Measurements from ENCODE around the gene PRSS56. TPM values are rescaled to one million over a fixed set of nuclear protein-coding genes. Genes with fewer than 3 reads are reported as not detected.

PRSS56 gene
- polyA plus RNA-seq, 4 donors = not detected

DNA sequence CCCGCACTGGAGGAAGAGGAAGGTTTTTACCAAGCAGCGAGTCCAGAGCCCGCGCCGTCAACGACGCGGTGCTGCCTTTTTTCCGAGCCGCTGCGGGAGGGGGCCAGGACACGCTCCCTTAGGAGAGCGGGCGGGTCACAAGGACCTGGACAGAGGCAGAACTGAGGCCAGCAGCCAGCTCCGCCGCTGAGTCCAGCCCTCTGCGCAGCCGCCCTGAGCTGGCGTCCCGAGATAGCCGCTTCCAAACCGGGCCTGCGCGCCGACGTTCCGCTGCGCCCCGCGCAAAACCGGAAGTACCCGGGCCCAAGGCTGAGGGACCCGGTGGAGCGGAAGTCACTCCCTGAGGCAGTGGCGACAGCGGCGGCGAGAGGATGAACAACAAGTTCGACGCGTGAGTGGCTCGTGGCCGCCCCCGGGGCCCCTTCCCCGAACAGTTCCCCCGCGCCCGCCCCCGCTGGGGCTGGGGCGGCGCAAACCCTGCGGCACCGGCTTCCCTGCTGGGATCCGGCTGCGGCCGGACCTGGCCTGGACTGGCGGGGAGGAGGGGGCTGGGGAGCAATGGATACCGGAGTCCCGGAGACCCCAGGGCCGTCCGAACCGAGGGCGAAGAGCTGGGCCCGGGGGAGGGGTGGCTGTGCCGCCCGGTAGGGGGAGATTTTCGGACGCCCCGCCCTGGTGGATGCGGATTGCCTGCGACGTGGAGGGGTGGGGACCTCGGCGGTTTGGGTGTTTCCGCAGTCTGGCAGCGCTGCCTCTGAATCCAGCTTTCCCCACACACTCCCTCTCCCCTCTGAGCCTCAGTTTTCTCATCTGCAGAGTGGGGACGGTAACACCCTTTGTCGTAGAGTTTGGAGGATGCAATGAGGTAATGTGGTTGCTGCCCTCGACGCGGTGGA, 30.4 kb downstream of the PRSS56 start, which contains the start of the genes EIF4E2 and TIGD1:
TSS of gene EIF4E2 (plus strand) at position 336 of the 896 bp plus-strand sequence. CDS start at position 372, 36 bp downstream.
TSS of gene TIGD1 (minus strand) at position 204 of the 896 bp plus-strand sequence. CDS start 675 bp downstream, outside the sequence.
- Histone ChIP-seq H3K4me1 (ENCODE audit: control insufficient read depth in 3 of 3, insufficient read depth in 2 of 3, low read depth in 1 of 3, low read length in 2 of 3) (peaks cover 2 to 11% (median 5%) of the 10 kb centered on the region in 3 donors), H3K9me3 (ENCODE audit: control insufficient read depth in 2 of 2, insufficient read depth in 1 of 2, low read depth in 1 of 2, low read length in 1 of 2) (peaks cover 0 to 24% of the 10 kb centered on the region in 2 donors), H3K4me3 (ENCODE audit: low read depth in 1 of 3, low read length in 3 of 3) (peak within 1 kb of the TSS; percentile 70 to 97 (median 80)), H3K36me3 (ENCODE audit: control insufficient read depth in 3 of 3, insufficient read depth in 2 of 3, low read depth in 1 of 3, low read length in 3 of 3) (peaks cover 0 to 18% (median 3%) of the 10 kb centered on the region in 3 donors), H3K27ac (ENCODE audit: low read depth in 1 of 3, low read length in 2 of 3) (peak within 1 kb of the TSS; percentile 81 to 98 (median 92)), H3K27me3 (ENCODE audit: control insufficient read depth in 3 of 3, insufficient read depth in 3 of 3, low read length in 3 of 3) (no peaks in the 10 kb centered on the region)
- peak; percentile 93 to 98 for DNase-seq
- WGBS, 3 donors = 0 to 1% (median 0%) methylated on average over 69 to 81 of the region's 81 CpGs
- no peak for FAIRE-seq

- peaks cover 0 to 21% of the 10 kb centered on the region in 2 donors for H3K9me3 ChIP-seq (ENCODE audit: control insufficient read depth in 2 of 2, insufficient read depth in 1 of 2, low read depth in 1 of 2, low read length in 1 of 2)
- H3K4me1 ChIP-seq (ENCODE audit: control insufficient read depth in 3 of 3, insufficient read depth in 2 of 3, low read depth in 1 of 3, low read length in 2 of 3) = peaks cover 2 to 11% (median 5%) of the 10 kb centered on the region in 3 donors
- no peaks in the 10 kb centered on the region for H3K27me3 ChIP-seq (ENCODE audit: control insufficient read depth in 3 of 3, insufficient read depth in 3 of 3, low read length in 3 of 3)
- WGBS, 3 donors = 3 to 12% (median 10%) methylated on average over 7 of the region's 7 CpGs
- DNase-seq = no peak
- peak overlapping the region; percentile 70 to 97 (median 80) for H3K4me3 ChIP-seq (ENCODE audit: low read depth in 1 of 3, low read length in 3 of 3)
- peaks cover 0 to 14% (median 6%) of the 10 kb centered on the region in 3 donors for H3K36me3 ChIP-seq (ENCODE audit: control insufficient read depth in 3 of 3, insufficient read depth in 2 of 3, low read depth in 1 of 3, low read length in 3 of 3)
- H3K27ac ChIP-seq (ENCODE audit: low read depth in 1 of 3, low read length in 2 of 3) = peak overlapping the region; percentile 81 to 98 (median 92)
- no peak for FAIRE-seq
Observed at GRCh38 chr2:232551250-232551638, 31.1 kb downstream of the PRSS56 start.

GRCh38 chr2:232551776-232552175, 31.6 kb downstream of the PRSS56 start:
- Histone ChIP-seq H3K9me3 (ENCODE audit: control insufficient read depth in 2 of 2, insufficient read depth in 1 of 2, low read depth in 1 of 2, low read length in 1 of 2) (peaks cover 0 to 17% of the 10 kb centered on the region in 2 donors), H3K4me1 (ENCODE audit: control insufficient read depth in 3 of 3, insufficient read depth in 2 of 3, low read depth in 1 of 3, low read length in 2 of 3) (peaks cover 2 to 11% (median 5%) of the 10 kb centered on the region in 3 donors), H3K36me3 (ENCODE audit: control insufficient read depth in 3 of 3, insufficient read depth in 2 of 3, low read depth in 1 of 3, low read length in 3 of 3) (peaks cover 0 to 12% (median 10%) of the 10 kb centered on the region in 3 donors), H3K27me3 (ENCODE audit: control insufficient read depth in 3 of 3, insufficient read depth in 3 of 3, low read length in 3 of 3) (no peaks in the 10 kb centered on the region), H3K4me3 (ENCODE audit: low read depth in 1 of 3, low read length in 3 of 3) (peak overlapping the region; percentile 70 to 97 (median 80)), H3K27ac (ENCODE audit: low read depth in 1 of 3, low read length in 2 of 3) (no peak overlapping the region)
- 93 to 96% (median 96%) methylated on average over 4 of the region's 4 CpGs for WGBS, 3 donors
- DNase-seq (no peak), FAIRE-seq (no peak)

DNA sequence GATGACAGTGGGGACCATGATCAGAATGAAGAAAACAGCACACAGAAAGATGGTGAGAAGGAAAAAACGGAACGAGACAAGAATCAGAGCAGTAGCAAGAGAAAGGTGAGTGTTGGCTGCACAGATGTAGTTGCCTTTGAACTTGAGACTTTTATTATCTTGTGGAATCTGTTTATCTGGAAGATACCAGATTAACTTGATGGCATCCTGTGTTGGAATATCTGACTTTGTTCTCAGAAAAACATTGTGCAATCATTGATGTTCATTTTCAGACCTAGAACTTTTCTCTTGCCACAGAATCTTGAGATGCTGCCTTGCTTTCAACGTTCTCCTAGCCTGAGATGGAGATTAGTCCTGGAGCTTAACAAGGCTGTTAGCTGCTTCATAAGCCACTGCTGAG, 36.2 kb downstream of the PRSS56 start:
- Histone ChIP-seq H3K9me3 (ENCODE audit: control insufficient read depth in 2 of 2, insufficient read depth in 1 of 2, low read depth in 1 of 2, low read length in 1 of 2) (no peaks in the 10 kb centered on the region), H3K27ac (ENCODE audit: low read depth in 1 of 3, low read length in 2 of 3) (no peak overlapping the region), H3K27me3 (ENCODE audit: control insufficient read depth in 3 of 3, insufficient read depth in 3 of 3, low read length in 3 of 3) (no peaks in the 10 kb centered on the region), H3K36me3 (ENCODE audit: control insufficient read depth in 3 of 3, insufficient read depth in 2 of 3, low read depth in 1 of 3, low read length in 3 of 3) (peaks cover 10 to 22% (median 22%) of the 10 kb centered on the region in 3 donors), H3K4me3 (ENCODE audit: low read depth in 1 of 3, low read length in 3 of 3) (no peak overlapping the region), H3K4me1 (ENCODE audit: control insufficient read depth in 3 of 3, insufficient read depth in 2 of 3, low read depth in 1 of 3, low read length in 2 of 3) (peaks cover 2 to 4% (median 4%) of the 10 kb centered on the region in 3 donors)
- WGBS, 3 donors = 73 to 89% (median 82%) methylated on average over 3 of the region's 3 CpGs
- no peak for FAIRE-seq
- DNase-seq = no peak

DNA sequence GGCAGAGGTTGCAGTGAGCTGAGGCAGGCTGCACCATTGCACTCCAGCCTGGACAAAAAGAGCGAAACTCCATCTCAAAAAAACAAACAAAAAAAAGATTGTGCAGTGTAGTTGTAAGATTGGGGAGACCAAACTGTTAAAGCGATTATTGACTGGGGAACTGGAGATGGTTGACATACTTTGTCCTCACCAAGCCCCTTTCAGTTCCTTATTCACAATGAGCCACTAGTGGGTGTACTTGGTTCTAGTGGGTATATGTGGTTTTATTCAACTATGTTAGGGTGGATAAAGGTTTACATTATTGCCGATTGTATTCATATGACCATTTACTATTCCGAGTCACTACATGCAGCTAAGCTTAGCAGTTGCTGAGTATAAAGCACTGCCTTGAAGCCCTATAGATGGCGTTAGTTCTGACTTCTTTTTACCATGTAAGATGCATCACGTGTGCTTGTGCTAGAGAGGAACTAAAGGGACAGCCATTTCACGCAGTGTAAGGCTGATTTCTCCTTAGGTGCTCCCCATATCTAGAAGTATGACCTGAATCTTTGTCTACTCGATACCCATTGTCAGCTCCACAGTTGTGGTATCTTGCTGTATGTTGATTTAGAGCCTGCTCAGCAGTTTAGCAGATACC, 42.4 kb downstream of the PRSS56 start:
- Histone ChIP-seq H3K27me3 (ENCODE audit: control insufficient read depth in 3 of 3, insufficient read depth in 3 of 3, low read length in 3 of 3) (no peaks in the 10 kb centered on the region), H3K9me3 (ENCODE audit: control insufficient read depth in 2 of 2, insufficient read depth in 1 of 2, low read depth in 1 of 2, low read length in 1 of 2) (no peaks in the 10 kb centered on the region), H3K27ac (ENCODE audit: low read depth in 1 of 3, low read length in 2 of 3) (no peak overlapping the region), H3K4me1 (ENCODE audit: control insufficient read depth in 3 of 3, insufficient read depth in 2 of 3, low read depth in 1 of 3, low read length in 2 of 3) (no peaks in the 10 kb centered on the region), H3K4me3 (ENCODE audit: low read depth in 1 of 3, low read length in 3 of 3) (no peak overlapping the region), H3K36me3 (ENCODE audit: control insufficient read depth in 3 of 3, insufficient read depth in 2 of 3, low read depth in 1 of 3, low read length in 3 of 3) (peaks cover 24 to 44% (median 28%) of the 10 kb centered on the region in 3 donors)
- DNase-seq = no peak
- 78 to 91% (median 89%) methylated on average over 8 of the region's 8 CpGs for WGBS, 3 donors
- no peak for FAIRE-seq

- Histone ChIP-seq H3K36me3 (ENCODE audit: control insufficient read depth in 3 of 3, insufficient read depth in 2 of 3, low read depth in 1 of 3, low read length in 3 of 3) (peaks cover 27 to 45% (median 34%) of the 10 kb centered on the region in 3 donors), H3K4me3 (ENCODE audit: low read depth in 1 of 3, low read length in 3 of 3) (no peak overlapping the region), H3K27me3 (ENCODE audit: control insufficient read depth in 3 of 3, insufficient read depth in 3 of 3, low read length in 3 of 3) (no peaks in the 10 kb centered on the region), H3K4me1 (ENCODE audit: control insufficient read depth in 3 of 3, insufficient read depth in 2 of 3, low read depth in 1 of 3, low read length in 2 of 3) (no peaks in the 10 kb centered on the region), H3K9me3 (ENCODE audit: control insufficient read depth in 2 of 2, insufficient read depth in 1 of 2, low read depth in 1 of 2, low read length in 1 of 2) (no peaks in the 10 kb centered on the region), H3K27ac (ENCODE audit: low read depth in 1 of 3, low read length in 2 of 3) (no peak overlapping the region)
- DNase-seq (no peak), FAIRE-seq (no peak)
- 48 to 64% (median 60%) methylated on average over 3 of the region's 3 CpGs for WGBS, 3 donors
Observed at GRCh38 chr2:232563580-232563979, 43.4 kb downstream of the PRSS56 start.

GRCh38 chr2:232567721-232568120, 47.5 kb downstream of the PRSS56 start:
- no peak for DNase-seq
- Histone ChIP-seq H3K27me3 (ENCODE audit: control insufficient read depth in 3 of 3, insufficient read depth in 3 of 3, low read length in 3 of 3) (no peaks in the 10 kb centered on the region), H3K4me3 (ENCODE audit: low read depth in 1 of 3, low read length in 3 of 3) (no peak overlapping the region), H3K4me1 (ENCODE audit: control insufficient read depth in 3 of 3, insufficient read depth in 2 of 3, low read depth in 1 of 3, low read length in 2 of 3) (peaks cover 0 to 8% (median 0%) of the 10 kb centered on the region in 3 donors), H3K27ac (ENCODE audit: low read depth in 1 of 3, low read length in 2 of 3) (no peak overlapping the region), H3K9me3 (ENCODE audit: control insufficient read depth in 2 of 2, insufficient read depth in 1 of 2, low read depth in 1 of 2, low read length in 1 of 2) (no peaks in the 10 kb centered on the region), H3K36me3 (ENCODE audit: control insufficient read depth in 3 of 3, insufficient read depth in 2 of 3, low read depth in 1 of 3, low read length in 3 of 3) (peaks cover 26 to 49% (median 41%) of the 10 kb centered on the region in 3 donors)
- no peak for FAIRE-seq

DNA sequence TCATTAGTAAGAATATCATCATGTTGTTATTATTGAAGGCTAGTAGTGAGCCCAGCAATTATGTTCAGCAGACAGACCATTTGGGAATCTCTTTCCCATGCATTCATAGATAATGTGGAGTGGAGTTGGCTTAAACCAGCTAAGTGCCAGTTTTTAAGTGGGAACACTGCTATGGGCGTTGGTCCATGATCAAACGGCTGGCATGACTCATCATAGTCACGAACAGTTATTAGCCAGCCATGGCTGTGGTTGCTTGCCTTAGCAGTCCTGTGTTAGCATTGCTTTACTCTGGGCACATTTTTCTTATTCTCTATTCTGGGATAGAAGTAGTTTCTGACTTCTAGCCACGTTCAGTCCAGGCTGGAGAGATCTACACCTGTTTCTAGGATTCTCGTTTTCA, 48.0 kb downstream of the PRSS56 start:
- H3K4me3 ChIP-seq (ENCODE audit: low read depth in 1 of 3, low read length in 3 of 3) = no peak overlapping the region
- FAIRE-seq (no peak), DNase-seq (peak in 1 of 2 donors; percentile 28)
- H3K27me3 ChIP-seq (ENCODE audit: control insufficient read depth in 3 of 3, insufficient read depth in 3 of 3, low read length in 3 of 3) = no peaks in the 10 kb centered on the region
- H3K27ac ChIP-seq (ENCODE audit: low read depth in 1 of 3, low read length in 2 of 3) = no peak overlapping the region
- H3K4me1 ChIP-seq (ENCODE audit: control insufficient read depth in 3 of 3, insufficient read depth in 2 of 3, low read depth in 1 of 3, low read length in 2 of 3) = peaks cover 0 to 12% (median 0%) of the 10 kb centered on the region in 3 donors
- peaks cover 26 to 49% (median 43%) of the 10 kb centered on the region in 3 donors for H3K36me3 ChIP-seq (ENCODE audit: control insufficient read depth in 3 of 3, insufficient read depth in 2 of 3, low read depth in 1 of 3, low read length in 3 of 3)
- H3K9me3 ChIP-seq (ENCODE audit: control insufficient read depth in 2 of 2, insufficient read depth in 1 of 2, low read depth in 1 of 2, low read length in 1 of 2) = no peaks in the 10 kb centered on the region
- 45 to 66% (median 58%) methylated on average over 5 of the region's 5 CpGs for WGBS, 3 donors

Measured in small intestine (tissue), 7 donors.